HEK293T (cell line): ENCODE measurements around the gene CHST12.
"Not testable (repeated sequence)": the region's sequence is repeated elsewhere in the genome, so short reads cannot be mapped to it uniquely, and the experiment has no call there.

Source experiments
- CTCF ChIA-PET: fragments of 350-600 bp; formaldehyde crosslinking; extraction: SDS; loops from one replicate; lab custom pipeline; 2021; ENCODE audit warnings: antibody characterized with exemption, inconsistent platforms; lab: Yijun Ruan, JAX
- POLR2A ChIA-PET: fragments of 350-600 bp; formaldehyde crosslinking; extraction: SDS; loops from one replicate; lab custom pipeline; 2020; ENCODE audit warnings: antibody characterized with exemption, inconsistent platforms; lab: Yijun Ruan, JAX
- DNase-seq: peaks from one replicate; pipeline ENCODE4 v3.0.0; 2012; ENCODE audit warnings: mixed read lengths; ENCODE audit errors: extremely low spot score
- ARNT ChIP-seq: fragments of 450-650 bp; IDR thresholded peaks from 2 replicates; pipeline ENCODE4 v1.6.1; 2017; ENCODE audit warnings: mild to moderate bottlenecking
- BHLHE40 ChIP-seq: fragments of 450-650 bp; IDR thresholded peaks from 2 replicates; pipeline ENCODE4 v1.6.1; 2016; ENCODE audit warnings: mild to moderate bottlenecking, moderate library complexity, borderline replicate concordance
- CTBP1 ChIP-seq: fragments of 450-650 bp; IDR thresholded peaks from 2 replicates; pipeline ENCODE4 v1.6.1; 2016; ENCODE audit warnings: borderline replicate concordance
- ELF4 ChIP-seq: fragments of 450-650 bp; IDR thresholded peaks from 2 replicates; pipeline ENCODE4 v1.6.1; 2017; ENCODE audit warnings: antibody characterized with exemption
- FOXA1 ChIP-seq: fragments of 450-650 bp; IDR thresholded peaks from 2 replicates; pipeline ENCODE4 v1.6.1; 2016; ENCODE audit warnings: mild to moderate bottlenecking
- FOXK2 ChIP-seq: fragments of 450-650 bp; IDR thresholded peaks from 2 replicates; pipeline ENCODE4 v1.6.1; 2016; ENCODE audit warnings: mild to moderate bottlenecking
- FOXM1 ChIP-seq: fragments of 450-650 bp; IDR thresholded peaks from 2 replicates; pipeline ENCODE4 v1.6.1; 2017; ENCODE audit warnings: mild to moderate bottlenecking, borderline replicate concordance
- HDGF ChIP-seq: fragments of 450-650 bp; IDR thresholded peaks from 2 replicates; pipeline ENCODE4 v1.6.1; 2017; ENCODE audit warnings: antibody characterized with exemption, borderline replicate concordance
- LEF1 ChIP-seq: fragments of 450-650 bp; IDR thresholded peaks from 2 replicates; pipeline ENCODE4 v1.6.1; 2017; ENCODE audit warnings: mild to moderate bottlenecking, borderline replicate concordance
- NFRKB ChIP-seq: fragments of 450-650 bp; IDR thresholded peaks from 2 replicates; pipeline ENCODE4 v1.6.1; 2016; ENCODE audit warnings: mild to moderate bottlenecking, moderate library complexity
- PKNOX1 ChIP-seq: fragments of 450-650 bp; IDR thresholded peaks from 2 replicates; pipeline ENCODE4 v1.6.1; 2016
- SP1 ChIP-seq: fragments of 450-650 bp; IDR thresholded peaks from 2 replicates; pipeline ENCODE4 v1.6.1; 2017
- SUZ12 ChIP-seq: fragments of 450-650 bp; IDR thresholded peaks from 2 replicates; pipeline ENCODE4 v1.6.1; 2016; ENCODE audit warnings: mild to moderate bottlenecking
- TARDBP ChIP-seq: fragments of 450-650 bp; IDR thresholded peaks from 2 replicates; pipeline ENCODE4 v1.6.1; 2016
- ZNF384 ChIP-seq: fragments of 450-650 bp; IDR thresholded peaks from 2 replicates; pipeline ENCODE4 v1.6.1; 2016

CHST12 gene

GRCh38 chr7:2371329-2371728, 32.1 kb upstream of the CHST12 start:
- POLR2A ChIA-PET = no interaction called here
- DNase-seq = no peak
- CTCF ChIA-PET = no interaction called here
- TF ChIP-seq FOXM1 (no peak), LEF1 (no peak), ARNT (no peak), BHLHE40 (no peak), FOXA1 (no peak), ZNF384 (no peak), SUZ12 (no peak)

- TF ChIP-seq SUZ12 (no peak), FOXM1 (no peak), LEF1 (no peak), SP1 (no peak)
- DNase-seq = no peak
- ChIA-PET CTCF (no interaction called here), POLR2A (interaction anchor here (1.3 kb wide), 1 partner anchor 19 kb away, joined by 3 read pairs; no protein-coding TSS in a partner anchor)
These were observed 30.7 kb upstream of the CHST12 start for GRCh38 chr7:2372724-2373123.

GRCh38 chr7:2373124-2373556, 30.3 kb upstream of the CHST12 start:
- DNase-seq = no peak
- CTCF ChIA-PET = no interaction called here
- POLR2A ChIA-PET = interaction anchor here (1.3 kb wide), 1 partner anchor 19 kb away, joined by 3 read pairs; no protein-coding TSS in a partner anchor
- no peak for TF ChIP-seq CTBP1
- TF ChIP-seq ELF4 = no peak
- TF ChIP-seq PKNOX1 = no peak
- no peak for TF ChIP-seq SP1
- TF ChIP-seq FOXM1 = no peak

GRCh38 chr7:2373646-2374045, 29.8 kb upstream of the CHST12 start:
- CTCF ChIA-PET = no interaction called here
- TF ChIP-seq FOXA1 (no peak), NFRKB (no peak), BHLHE40 (no peak), ELF4 (no peak), HDGF (no peak)
- no peak for DNase-seq
- POLR2A ChIA-PET = interaction anchor here (1.3 kb wide), 1 partner anchor 20 kb away, joined by 3 read pairs; no protein-coding TSS in a partner anchor

GRCh38 chr7:2374401-2374800, 29.0 kb upstream of the CHST12 start:
- no peak for DNase-seq
- POLR2A ChIA-PET = no interaction called here
- TF ChIP-seq BHLHE40 = no peak
- TF ChIP-seq FOXK2 = no peak
- no peak for TF ChIP-seq ZNF384
- no peak for TF ChIP-seq HDGF
- TF ChIP-seq SP1 = no peak
- TF ChIP-seq PKNOX1 = no peak
- CTCF ChIA-PET = no interaction called here

GRCh38 chr7:2374830-2375728, 28.3 kb upstream of the CHST12 start:
- ChIA-PET CTCF (no interaction called here), POLR2A (no interaction called here)
- DNase-seq = no peak
- TF ChIP-seq SP1 (no peak), BHLHE40 (no peak)

- no peak for DNase-seq
- ChIA-PET POLR2A (no interaction called here), CTCF (no interaction called here)
- no peak for TF ChIP-seq CTBP1
- TF ChIP-seq SUZ12 = no peak
- TF ChIP-seq TARDBP = no peak
- TF ChIP-seq HDGF = no peak
- no peak for TF ChIP-seq FOXM1
- TF ChIP-seq FOXA1 = no peak
- no peak for TF ChIP-seq BHLHE40
- no peak for TF ChIP-seq ELF4
- TF ChIP-seq LEF1 = no peak
These were observed 26.9 kb upstream of the CHST12 start for GRCh38 chr7:2376351-2377154.

GRCh38 chr7:2377492-2377891, 25.9 kb upstream of the CHST12 start:
- POLR2A ChIA-PET, DNase-seq, CTCF ChIA-PET: not testable (repeated sequence)

GRCh38 chr7:2378125-2378524, 25.3 kb upstream of the CHST12 start:
- DNase-seq, CTCF ChIA-PET, POLR2A ChIA-PET: not testable (repeated sequence)
